Neuronal stem cell (in vitro differentiated cells): ENCODE results near the gene HTR6.
"Not testable (repeated sequence)": the region's sequence is repeated elsewhere in the genome, so short reads cannot be mapped to it uniquely, and the experiment has no call there.

Experiments used
- DNase-seq: peaks from one replicate; pipeline ENCODE4 v3.0.0-alpha.2; 2013; ENCODE audit warnings: low spot score
- H2AFZ ChIP-seq: one replicate; pipeline ENCODE4 v1.6.1; 2013; ENCODE audit warnings: mild to moderate bottlenecking, low read length, inconsistent platforms
- H2AK5ac ChIP-seq: 2 replicates; pipeline ENCODE4 v1.6.1; 2013; ENCODE audit warnings: low read depth, mild to moderate bottlenecking, inconsistent platforms, low read length, moderate library complexity, mixed read lengths
- H2BK120ac ChIP-seq: 2 replicates; pipeline ENCODE4 v1.6.1; 2013; ENCODE audit warnings: low read depth, mild to moderate bottlenecking, inconsistent platforms, low read length, moderate library complexity, mixed read lengths
- H2BK12ac ChIP-seq: one replicate; pipeline ENCODE4 v1.6.1; 2013; ENCODE audit warnings: low read length, inconsistent platforms
- H2BK15ac ChIP-seq: 2 replicates; pipeline ENCODE4 v1.6.1; 2013; ENCODE audit warnings: mild to moderate bottlenecking, low read length, inconsistent platforms, mixed read lengths
- H2BK5ac ChIP-seq: one replicate; pipeline ENCODE4 v1.6.1; 2013; ENCODE audit warnings: inconsistent platforms, mild to moderate bottlenecking, low read length, moderate library complexity
- H3K14ac ChIP-seq: one replicate; pipeline ENCODE4 v1.6.1; 2013; ENCODE audit warnings: low read length, inconsistent platforms
- H3K18ac ChIP-seq: 2 replicates; pipeline ENCODE4 v1.6.1; 2013; ENCODE audit warnings: low read length, inconsistent platforms
- H3K23ac ChIP-seq: 2 replicates; pipeline ENCODE4 v1.6.1; 2013; ENCODE audit warnings: low read depth, mild to moderate bottlenecking, mixed read lengths, low read length, inconsistent platforms; ENCODE audit not compliant: poor library complexity
- H3K27ac ChIP-seq: replicated peaks from 3 replicates; pipeline ENCODE4 v1.5.1; 2013; ENCODE audit warnings: low read length, inconsistent platforms
- H3K27me3 ChIP-seq, 3 experiments: 2 replicates each; pipeline ENCODE4 v1.6.1; 2013; ENCODE audit warnings: low read length in 3 of 3, mild to moderate bottlenecking in 2 of 3, inconsistent platforms in 1 of 3, low read depth in 1 of 3, mixed read lengths in 1 of 3, moderate library complexity in 1 of 3; ENCODE audit not compliant: control insufficient read depth in 3 of 3, insufficient read depth in 3 of 3
- H3K36me3 ChIP-seq, 2 donors: replicated peaks in 1 of 2; 2 replicates each; pipeline ENCODE4 v1.6.1; 2013; ENCODE audit warnings: low read length in 2 of 2; ENCODE audit not compliant: control insufficient read depth in 2 of 2, insufficient read depth in 2 of 2
- H3K4ac ChIP-seq: 2 replicates; pipeline ENCODE4 v1.6.1; 2013; ENCODE audit warnings: inconsistent platforms, mild to moderate bottlenecking, low read length, moderate library complexity
- H3K4me1 ChIP-seq, 2 donors: 1 replicate in 1 of 2; 2 replicates in 1 of 2; pipeline ENCODE4 v1.6.1; 2013; ENCODE audit warnings: low read length in 2 of 2, low read depth in 1 of 2; ENCODE audit not compliant: control insufficient read depth in 2 of 2, insufficient read depth in 1 of 2
- H3K4me2 ChIP-seq: one replicate; pipeline ENCODE4 v1.6.1; 2013; ENCODE audit warnings: mild to moderate bottlenecking, low read length, inconsistent platforms; ENCODE audit not compliant: insufficient read depth, poor library complexity, severe bottlenecking
- H3K4me3 ChIP-seq, 2 donors: 2 replicates each; pipeline ENCODE4 v1.5.1; 2013; ENCODE audit warnings: low read length in 2 of 2, mild to moderate bottlenecking in 2 of 2, inconsistent platforms in 1 of 2, moderate library complexity in 1 of 2
- H3K79me1 ChIP-seq: one replicate; pipeline ENCODE4 v1.6.1; 2013; ENCODE audit warnings: low read depth, mild to moderate bottlenecking, inconsistent platforms, low read length, moderate library complexity
- H3K9ac ChIP-seq: one replicate; pipeline ENCODE4 v1.6.1; 2013; ENCODE audit warnings: mild to moderate bottlenecking, low read depth, low read length, inconsistent platforms; ENCODE audit not compliant: poor library complexity
- H3K9me3 ChIP-seq, 2 donors: replicated peaks in 1 of 2; 2 replicates each; pipeline versions ENCODE3 to v1.6.1; 2013; ENCODE audit warnings: low read length in 2 of 2, mild to moderate bottlenecking in 2 of 2, inconsistent platforms in 1 of 2, low read depth in 1 of 2, mixed read lengths in 1 of 2, moderate library complexity in 1 of 2; ENCODE audit not compliant: control insufficient read depth in 2 of 2, insufficient read depth in 1 of 2
- H4K8ac ChIP-seq: one replicate; pipeline ENCODE4 v1.6.1; 2013; ENCODE audit warnings: low read depth, mild to moderate bottlenecking, inconsistent platforms, low read length, moderate library complexity
- H4K91ac ChIP-seq: one replicate; pipeline ENCODE4 v1.6.1; 2013; ENCODE audit warnings: low read length, low read depth, mild to moderate bottlenecking, inconsistent platforms; ENCODE audit not compliant: poor library complexity
- WGBS, 2 donors: extraction: QIAGEN DNeasy Blood & Tissue Kit; methylation state at CpG; one replicate each; pipeline ENCODE4 v1.1.7; 2013; ENCODE audit warnings: missing lambda C conversion rate in 2 of 2, mixed read lengths in 1 of 2; ENCODE audit not compliant: insufficient read length in 2 of 2, insufficient replicate concordance in 1 of 2; ENCODE audit errors: extremely low coverage in 2 of 2; 5-methylcytosine and 5-hydroxymethylcytosine counted together

The HTR6 gene

DNA sequence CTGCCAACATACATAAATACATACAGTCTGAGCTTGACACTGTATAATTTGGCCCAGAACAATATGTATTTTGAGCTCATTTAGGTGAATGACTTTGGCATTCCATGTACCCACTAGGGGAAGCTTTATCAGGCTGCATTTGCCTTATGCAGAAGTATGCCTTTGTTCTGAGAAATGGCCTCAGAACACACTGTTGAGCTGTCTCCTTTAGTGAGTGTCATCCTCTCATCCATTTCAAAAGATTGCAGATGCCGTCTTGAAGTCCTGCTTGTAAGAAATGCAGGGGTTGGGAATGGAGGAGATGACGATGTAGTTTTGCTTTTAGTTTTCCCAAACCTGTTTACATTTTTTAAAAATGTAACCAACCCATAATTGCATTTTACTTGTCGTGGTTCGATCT is 35.3 kb upstream of the HTR6 start:
- H3K27me3 ChIP-seq: no peaks in the 10 kb centered on the region
- no peak overlapping the region for H3K4ac ChIP-seq
- no peak overlapping the region for H2BK5ac ChIP-seq
- no peaks in the 10 kb centered on the region for H3K9me3 ChIP-seq
- no peak overlapping the region for H3K4me3 ChIP-seq
- H3K18ac ChIP-seq: no peak overlapping the region
- no peak overlapping the region for H2BK12ac ChIP-seq
- WGBS, 2 donors: no CpG with 5 or more reads among the region's 4 CpGs
- H3K9ac ChIP-seq: no peak overlapping the region
- H3K4me1 ChIP-seq: no peaks in the 10 kb centered on the region
- no peak for DNase-seq
- H3K4me2 ChIP-seq: no peak overlapping the region
- no peaks in the 10 kb centered on the region for H3K79me1 ChIP-seq
- H2BK120ac ChIP-seq: no peak overlapping the region
- H3K23ac ChIP-seq: no peak overlapping the region
- no peak overlapping the region for H2BK15ac ChIP-seq
- H4K8ac ChIP-seq: no peak overlapping the region
- no peak overlapping the region for H2AFZ ChIP-seq
- H2AK5ac ChIP-seq: no peak overlapping the region
- peaks cover 15 to 45% of the 10 kb centered on the region in 2 donors for H3K36me3 ChIP-seq
- no peak overlapping the region for H4K91ac ChIP-seq
- no peak overlapping the region for H3K14ac ChIP-seq
- H3K27ac ChIP-seq: no peak overlapping the region

DNA sequence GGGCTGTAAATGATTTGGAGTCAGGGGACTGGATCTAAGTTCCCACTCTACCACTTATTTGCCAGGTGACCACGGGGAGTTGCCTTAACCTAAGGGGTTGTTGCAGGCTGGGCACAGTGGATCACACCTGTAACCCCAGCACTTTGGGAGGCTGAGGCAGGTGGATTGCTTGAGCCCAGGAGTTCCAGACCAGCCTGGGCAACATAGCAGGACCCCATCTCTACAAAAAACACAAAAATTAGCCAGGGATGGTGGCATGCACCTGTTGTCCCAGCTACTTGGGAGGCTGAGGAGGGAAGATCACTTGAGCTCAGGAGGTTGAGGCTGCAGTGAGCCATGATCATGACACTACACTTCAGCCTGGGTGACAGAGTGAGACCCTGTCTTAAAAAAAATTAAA is 34.5 kb upstream of the HTR6 start:
- not testable (repeated sequence) for H4K91ac ChIP-seq, H2BK15ac ChIP-seq, H3K4me1 ChIP-seq, H2AFZ ChIP-seq, H3K27ac ChIP-seq, H3K23ac ChIP-seq, DNase-seq, H3K18ac ChIP-seq, H2BK120ac ChIP-seq, H3K27me3 ChIP-seq, H3K4ac ChIP-seq, H2BK5ac ChIP-seq, H2AK5ac ChIP-seq, H3K79me1 ChIP-seq, H3K9ac ChIP-seq, H3K14ac ChIP-seq, H2BK12ac ChIP-seq, H3K9me3 ChIP-seq, H4K8ac ChIP-seq, H3K4me3 ChIP-seq, H3K4me2 ChIP-seq
- H3K36me3 ChIP-seq: peaks cover 13 to 36% of the 10 kb centered on the region in 2 donors
- no CpG with 5 or more reads among the region's 1 CpG for WGBS, 2 donors

DNA sequence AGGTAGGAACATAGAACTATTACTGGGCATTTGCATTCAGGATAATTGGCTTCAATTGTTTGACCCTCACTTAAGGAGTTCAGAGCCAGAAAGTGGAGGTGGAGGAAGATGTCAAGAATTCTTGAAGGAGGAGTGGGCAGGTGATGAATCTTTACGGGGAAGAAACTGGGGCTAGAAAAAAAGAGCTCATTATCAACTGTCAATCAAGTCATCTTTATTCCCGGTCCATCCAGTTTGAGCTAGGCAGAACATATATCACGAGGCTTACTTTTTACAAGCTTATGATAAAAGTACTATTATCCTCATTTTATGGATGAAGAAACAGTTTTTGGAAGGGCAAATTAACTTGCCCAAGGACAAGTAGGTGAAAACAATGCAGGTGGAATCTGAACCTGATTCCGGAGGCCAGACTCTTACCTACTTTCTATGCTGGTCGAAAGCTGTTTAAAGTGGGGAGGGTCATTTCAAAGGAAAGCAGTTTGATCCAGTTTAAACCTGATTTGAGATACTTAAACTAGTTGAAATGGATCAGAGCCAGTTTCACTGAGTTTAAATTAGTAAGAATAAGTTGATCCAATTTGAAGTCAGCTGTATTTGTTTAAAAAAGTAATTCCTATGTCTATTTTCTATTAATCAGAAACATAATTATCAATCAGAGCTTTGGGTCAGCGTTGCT is 33.8 kb upstream of the HTR6 start:
- no peak overlapping the region for H3K4me2 ChIP-seq
- H3K4me3 ChIP-seq: no peak overlapping the region
- no peak overlapping the region for H3K23ac ChIP-seq
- no peaks in the 10 kb centered on the region for H3K79me1 ChIP-seq
- no peak overlapping the region for H2AFZ ChIP-seq
- no peak overlapping the region for H3K27ac ChIP-seq
- H4K8ac ChIP-seq: no peak overlapping the region
- H3K18ac ChIP-seq: no peak overlapping the region
- H2BK15ac ChIP-seq: no peak overlapping the region
- no peak overlapping the region for H2BK12ac ChIP-seq
- H2AK5ac ChIP-seq: no peak overlapping the region
- no peaks in the 10 kb centered on the region for H3K9me3 ChIP-seq
- H2BK5ac ChIP-seq: no peak overlapping the region
- no peak overlapping the region for H3K9ac ChIP-seq
- no peak for DNase-seq
- H3K27me3 ChIP-seq: no peaks in the 10 kb centered on the region
- no peaks in the 10 kb centered on the region for H3K4me1 ChIP-seq
- no peak overlapping the region for H3K4ac ChIP-seq
- H3K36me3 ChIP-seq: peaks cover 11 to 30% of the 10 kb centered on the region in 2 donors
- H4K91ac ChIP-seq: no peak overlapping the region
- no peak overlapping the region for H3K14ac ChIP-seq
- WGBS, 2 donors: no CpG with 5 or more reads among the region's 6 CpGs
- no peak overlapping the region for H2BK120ac ChIP-seq

DNA sequence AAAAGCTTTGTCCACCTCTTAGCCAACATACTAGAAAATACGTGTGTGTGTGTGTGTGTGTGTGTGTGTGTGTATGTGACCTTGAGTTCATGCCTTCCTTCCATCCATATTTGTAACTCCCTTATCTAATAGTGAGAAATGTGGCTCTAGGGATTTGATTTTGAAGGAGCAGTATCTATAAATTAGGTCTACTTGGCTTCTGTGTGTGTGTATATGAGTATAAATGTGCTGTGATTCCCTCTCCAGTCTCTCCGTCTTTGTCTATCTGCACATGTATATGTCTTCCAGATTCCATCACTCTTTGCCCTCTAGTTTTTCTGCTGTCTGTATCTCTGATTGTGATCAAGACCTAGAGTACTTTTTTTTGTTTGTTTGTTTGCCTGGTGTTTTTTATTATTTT is 32.5 kb upstream of the HTR6 start:
- no peak overlapping the region for H3K23ac ChIP-seq
- H4K91ac ChIP-seq: no peak overlapping the region
- no peak overlapping the region for H3K4ac ChIP-seq

More for the DNA sequence above, 32.5 kb upstream of the HTR6 start:
- H3K18ac ChIP-seq: no peak overlapping the region
- H3K36me3 ChIP-seq: peaks cover 8 to 16% of the 10 kb centered on the region in 2 donors
- no peak overlapping the region for H2BK5ac ChIP-seq
- no peak overlapping the region for H3K4me3 ChIP-seq
- H3K9ac ChIP-seq: no peak overlapping the region
- H3K79me1 ChIP-seq: no peaks in the 10 kb centered on the region
- no peak overlapping the region for H3K14ac ChIP-seq
- WGBS, 2 donors: no CpG with 5 or more reads among the region's 2 CpGs
- no peak overlapping the region for H3K4me2 ChIP-seq
- H3K9me3 ChIP-seq: no peaks in the 10 kb centered on the region
- H2AFZ ChIP-seq: no peak overlapping the region
- H4K8ac ChIP-seq: no peak overlapping the region
- no peak overlapping the region for H2AK5ac ChIP-seq
- no peak for DNase-seq
- peaks cover 0 to 2% of the 10 kb centered on the region in 2 donors for H3K4me1 ChIP-seq
- H2BK120ac ChIP-seq: no peak overlapping the region
- no peak overlapping the region for H2BK12ac ChIP-seq
- H2BK15ac ChIP-seq: no peak overlapping the region
- no peaks in the 10 kb centered on the region for H3K27me3 ChIP-seq
- no peak overlapping the region for H3K27ac ChIP-seq
